HEK293 (cell line): ENCODE data around the gene SAE1.
A peak's percentile ranks its signal among the peaks of the same experiment; 100 is the strongest.

ENCODE experiments used
- CTCF ChIA-PET: fragments of 350-600 bp; formaldehyde crosslinking; extraction: SDS; loops from one replicate; lab custom pipeline; 2021; ENCODE audit warnings: antibody characterized with exemption; lab: Yijun Ruan, JAX
- POLR2A ChIA-PET: fragments of 300-600 bp; formaldehyde crosslinking; extraction: SDS; loops from one replicate; lab custom pipeline; 2020; ENCODE audit warnings: antibody characterized with exemption, inconsistent platforms; lab: Yijun Ruan, JAX
- H3K27ac ChIP-seq: fragments of 200-500 bp; sonication (Bioruptor generic); 2 replicates; pipeline ENCODE4 v1.5.1; 2014; ENCODE audit warnings: low read depth, low read length, control low read depth, inconsistent platforms; ENCODE audit errors: extremely low read depth
- H3K36me3 ChIP-seq, 2 experiments: fragments of 200-500 bp in 1 of 2; sonication (Bioruptor generic) in 1 of 2; 1 replicate in 1 of 2; 2 replicates in 1 of 2; pipeline ENCODE4 v1.5.1; 2014 to 2017; ENCODE audit warnings: inconsistent platforms in 2 of 2, low read length in 2 of 2; ENCODE audit not compliant: control insufficient read depth in 2 of 2, insufficient read depth in 1 of 2
- H3K4me1 ChIP-seq: fragments of 200-500 bp; sonication (Bioruptor generic); 2 replicates; pipeline ENCODE4 v1.5.1; 2014; ENCODE audit warnings: mild to moderate bottlenecking, low read length, inconsistent platforms; ENCODE audit not compliant: control insufficient read depth, insufficient read depth
- H3K4me3 ChIP-seq: 2 replicates; pipeline ENCODE4 v1.5.1; 2011; ENCODE audit warnings: low read depth, mild to moderate bottlenecking, control low read depth, low read length, moderate library complexity
- H3K9me3 ChIP-seq: fragments of 200-500 bp; sonication (Bioruptor generic); 2 replicates; pipeline ENCODE4 v1.5.1; 2014; ENCODE audit warnings: low read depth, low read length, inconsistent platforms; ENCODE audit not compliant: control insufficient read depth, insufficient read depth
- BCL11A ChIP-seq: fragments of 450-650 bp; formaldehyde crosslinking; IDR thresholded peaks from 2 replicates; pipeline ENCODE4 v1.5.1; 2016; ENCODE audit warnings: low read depth, missing biosample characterization, missing genetic modification characterization
- GLI4 ChIP-seq: fragments of 450-650 bp; formaldehyde crosslinking; IDR thresholded peaks from 2 replicates; pipeline ENCODE4 v1.5.1; 2016; ENCODE audit warnings: missing biosample characterization, missing genetic modification characterization
- HOXC10 ChIP-seq: sonication (generic); formaldehyde crosslinking; IDR thresholded peaks from 2 replicates; pipeline ENCODE4 v1.8.1; 2023; ENCODE audit warnings: mild to moderate bottlenecking, missing genetic modification reagents
- KLF8 ChIP-seq: fragments of 450-650 bp; formaldehyde crosslinking; IDR thresholded peaks from 2 replicates; pipeline ENCODE4 v1.5.1; 2016; ENCODE audit warnings: missing biosample characterization, missing genetic modification characterization
- OSR2 ChIP-seq: fragments of 450-650 bp; formaldehyde crosslinking; IDR thresholded peaks from 2 replicates; pipeline ENCODE4 v1.5.1; 2016; ENCODE audit warnings: missing biosample characterization, missing genetic modification characterization
- SP7 ChIP-seq: fragments of 450-650 bp; formaldehyde crosslinking; IDR thresholded peaks from 2 replicates; pipeline ENCODE4 v1.5.1; 2016; ENCODE audit warnings: missing biosample characterization, missing genetic modification characterization
- YY2 ChIP-seq: fragments of 450-650 bp; formaldehyde crosslinking; IDR thresholded peaks from 2 replicates; pipeline ENCODE4 v1.5.1; 2016; ENCODE audit warnings: missing biosample characterization, missing genetic modification characterization
- ZBTB1 ChIP-seq: fragments of 450-650 bp; formaldehyde crosslinking; IDR thresholded peaks from 2 replicates; pipeline ENCODE4 v1.5.1; 2016; ENCODE audit warnings: missing biosample characterization, missing genetic modification characterization
- ZFP3 ChIP-seq: fragments of 450-650 bp; formaldehyde crosslinking; IDR thresholded peaks from 2 replicates; pipeline ENCODE4 v1.5.1; 2016; ENCODE audit warnings: low read depth, missing biosample characterization, missing genetic modification characterization
- ZNF138 ChIP-seq: fragments of 450-650 bp; formaldehyde crosslinking; IDR thresholded peaks from 2 replicates; pipeline ENCODE4 v1.5.1; 2016; ENCODE audit warnings: missing biosample characterization, missing genetic modification characterization, borderline replicate concordance
- ZNF169 ChIP-seq: fragments of 450-650 bp; formaldehyde crosslinking; IDR thresholded peaks from 2 replicates; pipeline ENCODE4 v1.5.1; 2016; ENCODE audit warnings: missing biosample characterization, missing genetic modification characterization
- ZNF214 ChIP-seq: fragments of 450-650 bp; formaldehyde crosslinking; IDR thresholded peaks from 2 replicates; pipeline ENCODE4 v1.5.1; 2017; ENCODE audit warnings: missing biosample characterization, mild to moderate bottlenecking, missing genetic modification characterization, borderline replicate concordance
- ZNF239 ChIP-seq: fragments of 450-650 bp; formaldehyde crosslinking; IDR thresholded peaks from 2 replicates; pipeline ENCODE4 v1.5.1; 2016; ENCODE audit warnings: missing biosample characterization, missing genetic modification characterization
- ZNF248 ChIP-seq: fragments of 450-650 bp; formaldehyde crosslinking; IDR thresholded peaks from 2 replicates; pipeline ENCODE4 v1.5.1; 2017; ENCODE audit warnings: missing biosample characterization, missing genetic modification characterization
- ZNF324 ChIP-seq: fragments of 450-650 bp; formaldehyde crosslinking; IDR thresholded peaks from 2 replicates; pipeline ENCODE4 v1.5.1; 2016; ENCODE audit warnings: missing biosample characterization, missing genetic modification characterization
- ZNF404 ChIP-seq: fragments of 450-650 bp; formaldehyde crosslinking; IDR thresholded peaks from 2 replicates; pipeline ENCODE4 v1.5.1; 2017; ENCODE audit warnings: missing biosample characterization, missing genetic modification characterization
- ZNF514 ChIP-seq: fragments of 450-650 bp; formaldehyde crosslinking; IDR thresholded peaks from 2 replicates; pipeline ENCODE4 v1.5.1; 2016; ENCODE audit warnings: missing biosample characterization, missing genetic modification characterization
- ZNF555 ChIP-seq: fragments of 450-650 bp; formaldehyde crosslinking; conservative IDR thresholded peaks from 2 replicates; pipeline ENCODE4 v1.5.1; 2017; ENCODE audit warnings: missing biosample characterization, mild to moderate bottlenecking, missing genetic modification characterization, inconsistent platforms
- ZNF580 ChIP-seq: fragments of 450-650 bp; formaldehyde crosslinking; IDR thresholded peaks from 2 replicates; pipeline ENCODE4 v1.5.1; 2016; ENCODE audit warnings: missing biosample characterization, missing genetic modification characterization
- ZNF585B ChIP-seq: fragments of 450-650 bp; formaldehyde crosslinking; IDR thresholded peaks from 2 replicates; pipeline ENCODE4 v1.5.1; 2016; ENCODE audit warnings: missing biosample characterization, missing genetic modification characterization
- ZNF621 ChIP-seq: fragments of 450-650 bp; formaldehyde crosslinking; IDR thresholded peaks from 2 replicates; pipeline ENCODE4 v1.5.1; 2017; ENCODE audit warnings: missing biosample characterization, missing genetic modification characterization
- ZNF654 ChIP-seq: fragments of 450-650 bp; formaldehyde crosslinking; IDR thresholded peaks from 2 replicates; pipeline ENCODE4 v1.5.1; 2016; ENCODE audit warnings: low read depth, missing biosample characterization, missing genetic modification characterization
- ZNF76 ChIP-seq: fragments of 450-650 bp; formaldehyde crosslinking; IDR thresholded peaks from 2 replicates; pipeline ENCODE4; 2016; ENCODE audit warnings: low read depth, missing biosample characterization, missing genetic modification characterization, borderline replicate concordance
- ZNF776 ChIP-seq: fragments of 450-650 bp; formaldehyde crosslinking; IDR thresholded peaks from 2 replicates; pipeline ENCODE4 v1.5.0; 2017; ENCODE audit warnings: missing biosample characterization, missing genetic modification characterization, borderline replicate concordance
- ZNF830 ChIP-seq: fragments of 450-650 bp; IDR thresholded peaks from 2 replicates; pipeline ENCODE4 v1.5.0; 2018; ENCODE audit warnings: missing biosample characterization, missing genetic modification characterization, low read depth, mild to moderate bottlenecking, moderate library complexity
- TF ChIP-seq, protein P1 (sequence below): fragments of 450-650 bp; formaldehyde crosslinking; IDR thresholded peaks from 2 replicates; pipeline ENCODE4 v1.5.1; 2016; ENCODE audit warnings: missing biosample characterization, missing genetic modification characterization

The SAE1 gene

GRCh38 chr19:47158367-47158791 is 27.7 kb downstream of the SAE1 start:
- Histone ChIP-seq H3K4me1 (no peaks in the 10 kb centered on the region), H3K4me3 (no peak overlapping the region), H3K27ac (peak overlapping the region; percentile 44; the same call in 1 of the 2 replicates), H3K36me3 (peaks cover 80 to 88% of the 10 kb centered on the region in 2 experiments), H3K9me3 (no peaks in the 10 kb centered on the region)
- TF ChIP-seq ZNF138 (tag by site-specific recombination) = no peak
- TF ChIP-seq OSR2 (tag by site-specific recombination) = no peak
- TF ChIP-seq YY2 = no peak
- TF ChIP-seq ZNF404 = no peak
- no peak for TF ChIP-seq ZNF169 (tag by site-specific recombination)
- no peak for TF ChIP-seq ZNF248
- no peak for TF ChIP-seq KLF8 (tag by site-specific recombination)
- TF ChIP-seq SP7 (tag by site-specific recombination) = no peak
- no peak for TF ChIP-seq ZNF654
- no peak for TF ChIP-seq HOXC10 (CRISPR knock-in tag)
- no peak for TF ChIP-seq ZNF214
- ChIA-PET CTCF (interaction anchor here (0.6 to 1.7 kb wide), 6 partner anchors 8 to 88 kb away, joined by 3 to 8 read pairs (median 4); partner anchors contain the start of gene SAE1), POLR2A (interaction anchor here (0.5 kb wide), 1 partner anchor 446 kb away, joined by 3 read pairs; no protein-coding TSS in a partner anchor)

DNA sequence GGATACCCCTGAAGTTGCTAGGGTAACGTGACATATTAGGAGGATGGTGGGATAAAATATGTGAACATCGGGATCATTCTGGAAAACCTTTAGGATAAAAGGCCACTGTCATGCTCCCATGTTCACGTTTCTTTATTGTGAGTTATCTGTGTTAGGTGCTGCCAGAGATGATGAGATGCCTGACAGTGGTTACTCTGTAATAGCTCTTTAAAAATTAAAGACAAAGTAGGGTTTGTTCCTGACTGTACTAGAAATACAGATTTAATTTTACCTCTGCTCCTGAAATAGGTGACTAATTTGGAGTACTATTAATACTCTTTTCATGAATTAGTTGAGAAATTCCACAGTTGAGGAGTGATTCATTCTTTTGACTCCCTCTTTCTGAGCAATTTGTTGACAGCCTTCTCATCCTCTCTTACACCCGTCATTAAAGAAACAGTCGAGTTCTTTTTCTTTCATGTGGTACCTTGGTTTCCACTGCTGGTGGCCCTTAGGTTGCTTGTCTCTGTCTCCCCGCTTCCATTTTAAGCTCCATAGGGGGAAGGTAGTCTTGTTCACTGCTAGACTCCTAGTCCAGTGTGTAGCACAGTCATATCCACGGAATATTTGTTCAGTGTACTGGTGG is 28.4 kb downstream of the SAE1 start:
- ChIA-PET POLR2A (no interaction called here), CTCF (interaction anchor here (0.5 to 1.7 kb wide), 9 partner anchors 9 to 541 kb away, joined by 3 to 8 read pairs (median 3); partner anchors contain the start of gene SAE1)
- H3K9me3 ChIP-seq = no peaks in the 10 kb centered on the region
- no peak overlapping the region for H3K4me3 ChIP-seq
- H3K4me1 ChIP-seq = no peaks in the 10 kb centered on the region
- peaks cover 75 to 88% of the 10 kb centered on the region in 2 experiments for H3K36me3 ChIP-seq
- 0 out of 2 replicates have a peak overlapping the region, but pooled peaks have one; percentile 37 for H3K27ac ChIP-seq
- TF ChIP-seq ZNF214 (no peak), ZNF580 (tag by site-specific recombination) (no peak), ZNF239 (tag by site-specific recombination) (no peak), ZNF621 (no peak), ZFP3 (no peak), ZNF776 (no peak), BCL11A (tag by site-specific recombination) (no peak), ZNF555 (no peak), GLI4 (tag by site-specific recombination) (no peak), ZNF585B (tag by site-specific recombination) (no peak), ZNF76 (tag by site-specific recombination) (no peak), ZNF830 (no peak), ZNF514 (tag by site-specific recombination) (no peak), ZNF324 (no peak), ZBTB1 (no peak)
- TF ChIP-seq, protein P1, sequence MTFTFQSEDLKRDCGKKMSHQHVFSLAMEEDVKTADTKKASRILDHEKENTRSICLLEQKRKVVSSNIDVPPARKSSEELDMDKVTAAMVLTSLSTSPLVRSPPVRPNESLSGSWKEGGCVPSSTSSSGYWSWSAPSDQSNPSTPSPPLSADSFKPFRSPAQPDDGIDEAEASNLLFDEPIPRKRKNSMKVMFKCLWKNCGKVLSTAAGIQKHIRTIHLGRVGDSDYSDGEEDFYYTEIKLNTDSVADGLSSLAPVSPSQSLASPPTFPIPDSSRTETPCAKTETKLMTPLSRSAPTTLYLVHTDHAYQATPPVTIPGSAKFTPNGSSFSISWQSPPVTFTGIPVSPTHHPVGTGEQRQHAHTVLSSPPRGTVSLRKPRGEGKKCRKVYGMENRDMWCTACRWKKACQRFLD = no peak
